ENCODE data around the gene RNF224.

RNF224 gene

DNA sequence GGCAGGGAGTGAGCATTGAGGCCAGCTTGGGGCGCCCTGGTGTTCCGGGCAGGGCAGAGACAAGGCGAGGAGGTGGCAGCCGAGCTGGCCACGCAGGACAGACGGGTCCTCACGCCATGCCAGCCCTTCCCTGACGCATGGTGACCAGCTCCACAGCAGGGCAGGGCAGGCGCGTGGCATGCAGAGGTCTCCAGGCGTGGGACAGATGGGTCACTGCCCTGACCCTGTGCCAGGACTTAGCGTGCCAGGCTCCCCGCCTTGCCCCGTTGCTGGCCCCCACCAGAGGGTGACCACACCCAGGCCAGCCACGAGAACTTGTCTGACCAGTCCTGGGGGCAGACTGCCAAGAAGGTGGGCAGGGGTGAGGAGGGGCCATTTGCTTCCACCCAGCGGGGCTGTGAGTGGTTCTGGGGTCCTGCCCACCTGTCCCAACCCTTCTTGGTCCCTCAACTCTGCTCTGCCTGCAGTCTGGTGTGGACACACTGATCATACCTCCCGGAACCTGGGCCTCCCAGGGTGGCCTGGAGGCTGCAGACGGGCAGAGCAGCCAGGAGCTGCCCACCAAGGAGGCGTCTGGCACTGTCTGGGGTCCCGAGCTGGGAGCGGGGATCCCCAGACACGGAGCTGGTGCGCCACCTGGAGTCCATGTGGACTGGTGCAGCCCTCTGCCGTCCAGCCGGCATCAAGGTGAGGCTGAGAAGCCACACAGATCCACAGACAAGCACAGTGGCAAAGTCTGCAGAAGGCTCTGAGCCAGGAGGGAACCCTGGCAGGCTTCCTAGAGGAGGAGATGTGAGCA, at the start of gene RNF224:
RNF224 (plus strand) TSS at position 449 of the 799 bp plus-strand sequence. CDS start 834 bp downstream, outside the sequence.
- DNase-seq = peak; percentile 59 to 96 (median 78)

GRCh38 chr9:137178201-137178938, 48.9 kb upstream of the RNF224 start:
- intact Hi-C loops (cut with DNase I) = no loop called here
- DNase-seq = no peak

More for the DNA sequence above, at the start of gene RNF224:
- intact Hi-C loops (cut with DNase I) = loop anchor here (2.0 kb wide), 1 partner anchor 108 kb away; no protein-coding TSS in a partner anchor

GRCh38 chr9:137178939-137179630, 48.2 kb upstream of the RNF224 start:
- DNase-seq = no peak
- intact Hi-C loops (cut with DNase I) = no loop called here

GRCh38 chr9:137179761-137180160, 47.5 kb upstream of the RNF224 start:
- intact Hi-C loops (cut with DNase I) = no loop called here

GRCh38 chr9:137180491-137180890, 46.8 kb upstream of the RNF224 start:
- DNase-seq = no peak
- intact Hi-C loops (cut with DNase I) = no loop called here

More at GRCh38 chr9:137179761-137180160, 47.5 kb upstream of the RNF224 start:
- no peak for DNase-seq

GRCh38 chr9:137181680-137182079, 45.6 kb upstream of the RNF224 start:
- intact Hi-C loops (cut with DNase I) = no loop called here
- DNase-seq = no peak

- intact Hi-C loops (cut with DNase I) = no loop called here
- no peak for DNase-seq
These were observed 44.5 kb upstream of the RNF224 start for GRCh38 chr9:137182836-137183235.

- intact Hi-C loops (cut with DNase I) = no loop called here
These were observed 43.2 kb upstream of the RNF224 start for GRCh38 chr9:137183980-137184595.

DNA sequence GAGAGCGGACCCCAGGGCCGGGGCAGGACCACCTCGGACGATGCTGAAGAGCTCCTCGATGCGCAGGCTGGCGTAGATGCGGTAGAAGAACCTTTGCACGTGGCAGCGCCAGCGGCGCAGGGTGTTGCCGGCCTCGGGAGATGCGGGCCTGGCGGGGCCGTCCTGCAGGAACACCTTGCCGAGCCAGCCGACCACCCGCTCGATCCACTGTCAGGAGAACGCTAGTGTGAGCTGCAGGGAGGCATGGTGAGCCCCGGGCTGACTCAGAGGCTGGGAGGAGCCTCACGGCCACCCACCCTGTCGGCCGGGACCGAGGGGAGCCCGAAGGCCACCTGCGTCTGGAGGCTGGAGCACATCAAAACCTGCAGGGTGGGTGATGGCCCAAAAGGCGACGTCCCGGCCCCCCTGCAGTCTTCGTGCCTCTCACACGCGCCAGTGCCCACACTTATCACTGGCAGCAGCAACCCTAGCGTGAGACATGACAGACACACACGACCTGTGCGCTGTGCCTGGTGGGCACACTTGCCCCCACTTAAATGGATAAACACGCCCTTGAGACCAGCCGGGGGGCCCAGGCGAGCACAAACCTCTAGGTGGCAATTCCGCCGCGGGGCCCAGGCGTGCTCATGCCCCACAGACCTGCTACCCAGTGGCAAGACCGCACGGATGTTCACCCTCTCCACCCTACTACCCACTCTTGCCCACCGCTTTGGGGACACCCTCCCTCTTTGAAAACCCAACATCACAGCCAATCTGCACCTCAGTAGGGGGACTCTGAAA, 42.2 kb upstream of the RNF224 start:
- intact Hi-C loops (cut with DNase I) = loop anchor here (5.0 kb wide), 1 partner anchor 52 kb away; no protein-coding TSS in a partner anchor
- DNase-seq = no peak

More at GRCh38 chr9:137183980-137184595, 43.2 kb upstream of the RNF224 start:
- no peak for DNase-seq

DNA sequence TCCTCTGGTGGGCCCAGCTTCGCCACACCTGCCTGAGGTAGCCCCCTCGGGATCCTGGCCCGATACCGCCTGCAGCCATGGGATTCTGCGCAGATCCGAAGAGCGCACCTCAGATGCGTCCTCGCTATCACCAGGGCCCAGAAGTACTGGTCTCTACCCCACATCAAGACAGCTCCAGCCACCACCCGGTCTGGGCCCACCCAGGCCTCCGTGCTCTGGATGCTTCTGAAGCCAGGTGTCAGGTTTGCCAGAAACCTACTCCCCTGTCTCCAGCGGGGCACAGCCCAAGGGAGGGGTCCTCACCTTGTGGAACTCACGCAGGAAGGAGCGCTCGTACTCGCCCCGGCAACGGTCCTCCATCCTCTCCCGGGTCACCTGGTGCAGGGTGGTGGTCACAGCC, 41.4 kb upstream of the RNF224 start:
- intact Hi-C loops (cut with DNase I) = loop anchor here (5.0 kb wide), 1 partner anchor 51 kb away; no protein-coding TSS in a partner anchor
- DNase-seq = no peak

- DNase-seq = no peak
- intact Hi-C loops (cut with DNase I) = loop anchor here (5.0 kb wide), 1 partner anchor 51 kb away; no protein-coding TSS in a partner anchor
These were observed 40.9 kb upstream of the RNF224 start for GRCh38 chr9:137186385-137186784.

DNA sequence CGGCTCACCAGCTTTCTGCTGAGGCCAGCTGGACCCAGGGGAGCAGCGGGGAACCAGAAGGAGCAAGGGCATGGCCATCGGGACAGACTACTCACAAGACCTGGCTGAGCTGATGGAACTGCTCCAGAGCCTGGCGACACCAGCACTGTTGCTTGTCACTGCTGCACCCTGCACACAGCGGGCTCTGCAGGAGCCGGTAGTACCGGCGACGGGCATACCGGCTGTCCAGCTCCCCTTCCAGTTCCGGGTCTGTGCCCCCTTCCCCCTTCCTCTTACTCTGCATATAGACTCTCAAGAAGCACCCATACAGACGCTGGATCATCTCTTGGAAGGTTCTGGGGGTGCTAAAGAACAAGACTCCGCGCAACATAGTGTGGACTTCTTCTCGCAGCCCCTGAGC, 39.9 kb upstream of the RNF224 start:
- intact Hi-C loops (cut with DNase I) = loop anchor here (5.0 kb wide), 1 partner anchor 50 kb away; no protein-coding TSS in a partner anchor

DNA sequence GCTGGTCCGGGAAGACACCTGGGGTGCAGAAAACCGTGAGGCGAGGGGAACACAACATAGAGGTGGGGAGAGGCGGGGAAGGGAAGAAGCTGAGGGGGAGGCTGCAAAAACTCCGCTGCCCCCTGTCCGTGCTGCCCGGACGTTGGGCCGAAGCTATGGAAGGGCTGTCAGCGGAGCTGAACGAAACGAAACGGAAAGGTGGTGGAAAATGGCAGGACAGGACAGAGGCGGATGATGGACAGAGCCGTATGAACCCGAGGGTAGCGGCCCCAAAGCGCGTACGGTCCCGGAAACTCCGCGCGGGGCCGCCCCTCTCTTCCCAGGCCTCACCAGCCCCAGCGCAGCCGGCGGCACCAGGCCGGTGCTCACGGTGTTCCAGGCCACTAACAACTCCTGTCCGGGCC, 39.2 kb upstream of the RNF224 start:
- intact Hi-C loops (cut with DNase I) = loop anchor here (1.0 to 5.0 kb wide), 3 partner anchors 17 to 49 kb away; partner anchors contain the start of genes NDOR1, RNF208 and TMEM203
- DNase-seq = no peak

More for the DNA sequence above, 39.9 kb upstream of the RNF224 start:
- DNase-seq = no peak

DNA sequence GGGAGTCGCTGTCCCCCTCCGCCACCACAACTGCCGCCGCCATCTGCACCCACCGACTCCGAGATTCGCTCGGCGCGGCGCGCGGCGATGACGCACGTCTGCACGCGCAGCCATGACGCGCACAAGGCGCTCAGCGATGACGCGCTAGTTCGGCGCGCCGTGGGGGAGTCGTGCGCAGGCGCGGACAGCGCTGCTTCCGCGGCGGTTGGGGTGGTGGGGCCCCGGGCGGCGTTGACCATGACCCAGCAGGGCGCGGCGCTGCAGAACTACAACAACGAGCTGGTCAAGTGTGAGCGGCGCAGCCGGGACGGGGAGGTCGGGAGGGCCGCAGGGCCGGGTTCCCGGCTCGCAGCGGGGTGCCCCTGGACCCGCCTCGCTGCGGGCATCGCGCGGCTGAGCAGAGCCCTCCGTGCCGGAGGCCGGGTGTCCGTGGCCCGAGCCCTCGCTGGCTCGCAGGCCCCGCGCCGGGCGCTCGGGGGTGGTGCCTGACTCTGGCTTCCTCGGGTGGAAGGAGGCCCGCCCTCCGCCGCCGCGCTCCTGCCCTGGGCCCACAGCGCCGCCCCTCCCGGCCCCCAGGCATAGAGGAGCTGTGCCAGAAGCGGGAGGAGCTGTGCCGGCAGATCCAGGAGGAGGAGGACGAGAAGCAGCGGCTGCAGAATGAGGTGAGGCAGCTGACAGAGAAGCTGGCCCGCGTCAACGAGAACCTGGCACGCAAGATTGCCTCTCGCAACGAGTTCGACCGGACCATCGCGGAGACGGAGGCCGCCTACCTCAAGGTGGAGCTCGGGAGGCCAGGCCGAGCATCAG, 38.6 kb upstream of the RNF224 start, which contains the start of the genes ANAPC2 and SSNA1:
ANAPC2 (minus strand) TSS at position 71 of the 807 bp plus-strand sequence; CDS start at position 43, 28 bp downstream.
SSNA1 (plus strand) TSS at position 187 of the 807 bp plus-strand sequence; CDS start at position 238, 51 bp downstream.
- intact Hi-C loops (cut with DNase I) = loop anchor here (1.0 to 5.0 kb wide), 3 partner anchors 17 to 49 kb away; partner anchors contain the start of genes NDOR1, RNF208 and TMEM203
- peak; percentile 85 to 98 (median 90) for DNase-seq

GRCh38 chr9:137189297-137190295, 37.7 kb upstream of the RNF224 start:
- no peak for DNase-seq
- intact Hi-C loops (cut with DNase I) = loop anchor here (2.0 to 5.0 kb wide), 2 partner anchors 33 to 48 kb away; partner anchors contain the start of gene RNF208

- intact Hi-C loops (cut with DNase I) = no loop called here
- no peak for DNase-seq
These were observed 36.9 kb upstream of the RNF224 start for GRCh38 chr9:137190315-137190856.
